ENCODE results near the gene NBPF3. TPM values are rescaled to one million over a fixed set of nuclear protein-coding genes. Genes with fewer than 3 reads are reported as not detected.
A peak's percentile ranks its signal among the peaks of the same experiment; 100 is the strongest.
"Not testable (repeated sequence)": the region's sequence is repeated elsewhere in the genome, so short reads cannot be mapped to it uniquely, and the experiment has no call there.

Gene NBPF3
- 6.7 TPM for total RNA-seq
- long read RNA-seq, full-length matches to known transcripts = 1 of 15 reads
- long read RNA-seq, partial matches to known transcripts = 2 of 15 reads
- long read RNA-seq, other reads (novel, unspliced or antisense) = 12 of 15 reads

DNA sequence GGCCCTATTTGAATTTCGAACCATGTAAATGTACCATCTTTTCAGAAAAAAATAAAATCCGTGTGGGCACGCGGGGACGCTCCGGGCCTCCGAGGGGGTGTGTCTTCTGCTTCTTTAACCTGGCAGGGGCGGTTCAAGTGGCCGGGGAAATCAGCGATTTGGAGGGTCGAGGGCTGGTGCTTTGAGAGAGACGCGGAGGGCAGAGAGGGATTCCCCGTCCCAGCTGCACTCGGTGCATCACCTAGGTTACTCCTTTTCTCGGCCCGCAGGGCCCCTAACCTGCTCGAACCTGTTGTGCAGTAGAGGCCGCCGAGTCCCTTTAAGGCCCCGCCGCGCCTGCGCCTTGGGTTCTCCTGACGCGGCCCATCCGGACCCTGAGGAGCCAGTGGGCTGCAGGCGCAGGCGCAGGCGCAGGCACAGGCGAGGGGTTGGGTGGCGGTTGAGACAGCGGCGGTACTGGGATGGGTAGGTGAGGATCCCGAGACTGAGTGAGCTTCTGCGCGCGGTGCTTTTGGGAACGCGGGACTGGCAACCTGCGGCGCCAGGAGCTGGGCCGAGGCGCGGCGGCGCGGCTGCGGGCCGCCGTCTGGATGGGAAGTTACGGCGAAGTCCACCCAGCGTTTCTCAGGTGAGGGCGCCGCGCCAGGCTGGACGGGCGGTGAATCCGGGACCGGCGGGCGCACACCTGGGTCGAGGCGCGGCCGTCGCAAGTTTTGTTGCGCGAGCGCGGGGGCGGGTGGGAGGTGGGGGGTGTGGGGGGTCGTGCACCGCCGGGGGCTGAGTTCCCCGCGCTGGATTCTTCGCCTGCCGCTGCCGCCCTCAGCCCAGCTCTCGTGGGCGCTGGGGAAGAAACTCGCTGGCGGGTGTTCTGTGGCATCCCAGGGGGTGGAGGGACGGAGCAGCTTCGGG, at the start of gene NBPF3:
TSS of gene NBPF3 (plus strand) at position 417 of the 909 bp plus-strand sequence. CDS start 4,950 bp downstream, outside the sequence.
- H3K27me3 ChIP-seq = no peaks in the 10 kb centered on the region
- no peaks in the 10 kb centered on the region for H3K4me1 ChIP-seq
- intact Hi-C loops (cut with DNase I) = no loop called here
- peak within 1 kb of the TSS; percentile 71 for H3K4me3 ChIP-seq
- no peaks in the 10 kb centered on the region for H3K36me3 ChIP-seq
- ATAC-seq (peak; percentile 97), DNase-seq (peak; percentile 95)
- H3K27ac ChIP-seq = peak within 1 kb of the TSS; percentile 24
- TF ChIP-seq CTCF (IDR thresholded peaks at IDR 0.05) = no peak
- H3K9me3 ChIP-seq = no peaks in the 10 kb centered on the region

DNA sequence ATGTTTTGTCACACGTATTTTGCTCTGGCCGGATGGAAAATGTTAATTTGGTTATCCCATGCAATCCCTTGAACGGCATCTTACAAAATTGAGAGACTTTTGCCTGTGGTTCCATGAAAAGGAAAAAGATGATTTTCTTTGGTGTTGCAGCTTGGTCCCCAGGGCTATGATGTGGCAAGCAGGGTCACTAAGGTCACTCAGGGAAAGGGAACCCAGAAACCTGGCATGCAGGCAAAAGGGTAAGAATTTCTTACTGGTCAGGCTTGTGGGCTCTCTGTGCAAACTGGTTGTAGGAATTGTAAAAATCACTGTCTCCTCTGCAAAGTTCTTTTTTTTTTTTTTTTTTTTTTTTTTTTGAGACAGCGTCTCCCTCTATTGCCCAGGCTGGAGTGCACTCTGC, 48.4 kb upstream of the NBPF3 start:
- no peaks in the 10 kb centered on the region for H3K36me3 ChIP-seq
- H3K9me3 ChIP-seq = no peaks in the 10 kb centered on the region
- DNase-seq (no peak), ATAC-seq (peak; percentile 56)
- H3K27ac ChIP-seq = no peak overlapping the region
- H3K27me3 ChIP-seq = no peaks in the 10 kb centered on the region
- H3K4me3 ChIP-seq = no peak overlapping the region
- H3K4me1 ChIP-seq = no peaks in the 10 kb centered on the region
- intact Hi-C loops (cut with DNase I) = no loop called here
- TF ChIP-seq CTCF (IDR thresholded peaks at IDR 0.05) = no peak

DNA sequence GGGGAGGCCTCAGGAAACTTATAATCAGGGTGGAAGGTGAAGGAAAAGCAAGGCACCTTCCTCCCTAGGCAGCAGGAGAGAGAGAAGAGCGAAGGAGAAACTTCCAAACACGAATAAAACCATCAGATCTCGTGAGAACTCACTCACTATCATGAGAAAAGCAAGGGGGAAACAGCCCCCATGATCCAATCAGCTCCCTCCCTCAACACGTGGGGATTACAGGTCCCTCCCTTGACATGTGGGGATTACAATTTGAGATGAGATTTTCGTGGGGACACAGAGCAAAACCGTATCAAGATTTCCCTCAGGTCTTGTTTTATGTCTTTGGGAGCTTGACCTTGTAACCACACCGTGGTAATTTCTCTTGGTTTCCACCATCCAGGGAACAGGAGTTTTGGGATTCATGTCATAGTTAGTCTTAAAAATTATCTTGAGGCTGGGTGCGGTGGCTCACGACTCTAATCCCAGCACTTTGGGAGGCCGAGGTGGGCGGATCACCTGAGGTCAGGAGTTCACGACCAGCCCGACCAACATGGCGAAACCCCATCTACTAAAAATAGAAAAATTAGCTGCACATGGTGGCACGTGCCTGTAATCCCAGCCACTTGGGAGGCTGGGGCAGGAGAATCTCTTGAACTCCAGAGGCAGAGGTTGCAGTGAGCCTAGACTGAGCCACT, 47.2 kb upstream of the NBPF3 start:
- no peak overlapping the region for H3K4me3 ChIP-seq
- intact Hi-C loops (cut with DNase I) = no loop called here
- no peaks in the 10 kb centered on the region for H3K27me3 ChIP-seq
- DNase-seq = no peak
- TF ChIP-seq CTCF (IDR thresholded peaks at IDR 0.05) = no peak
- H3K27ac ChIP-seq = no peak overlapping the region
- no peaks in the 10 kb centered on the region for H3K36me3 ChIP-seq
- no peaks in the 10 kb centered on the region for H3K4me1 ChIP-seq
- no peak for ATAC-seq
- no peaks in the 10 kb centered on the region for H3K9me3 ChIP-seq

GRCh38 chr1:21396516-21396915, 43.4 kb upstream of the NBPF3 start:
- no peak overlapping the region for H3K27ac ChIP-seq
- DNase-seq (no peak), ATAC-seq (no peak)
- no peaks in the 10 kb centered on the region for H3K4me1 ChIP-seq
- no peaks in the 10 kb centered on the region for H3K9me3 ChIP-seq
- intact Hi-C loops (cut with DNase I) = no loop called here
- no peaks in the 10 kb centered on the region for H3K36me3 ChIP-seq
- TF ChIP-seq CTCF (IDR thresholded peaks at IDR 0.05) = no peak
- no peak overlapping the region for H3K4me3 ChIP-seq
- H3K27me3 ChIP-seq = no peaks in the 10 kb centered on the region

DNA sequence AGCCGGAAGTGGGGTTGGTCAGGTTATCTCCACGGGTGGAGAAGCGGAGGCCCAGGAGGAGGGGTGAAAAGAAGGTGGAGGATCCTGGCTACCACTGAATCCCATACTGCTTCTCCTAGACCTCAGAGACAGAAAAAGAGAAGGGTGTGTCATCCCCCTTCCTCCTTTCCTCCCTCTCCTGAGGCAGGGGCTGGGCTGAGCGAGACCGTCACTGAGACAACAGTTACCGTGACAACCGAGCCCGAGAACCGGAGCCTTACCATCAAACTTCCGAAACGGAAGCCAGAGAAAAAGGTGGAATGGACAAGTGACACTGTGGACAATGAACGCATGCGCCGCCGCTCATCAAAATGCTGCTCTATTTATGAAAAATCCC, 42.1 kb upstream of the NBPF3 start:
- Histone ChIP-seq H3K27ac (no peak overlapping the region), H3K9me3 (no peaks in the 10 kb centered on the region), H3K36me3 (no peaks in the 10 kb centered on the region), H3K4me1 (no peaks in the 10 kb centered on the region), H3K4me3 (no peak overlapping the region), H3K27me3 (no peaks in the 10 kb centered on the region)
- DNase-seq (no peak), ATAC-seq (peak; percentile 30)
- TF ChIP-seq CTCF (IDR thresholded peaks at IDR 0.05) = no peak
- intact Hi-C loops (cut with DNase I) = no loop called here

GRCh38 chr1:21401726-21402346, 38.1 kb upstream of the NBPF3 start:
- H3K27me3 ChIP-seq; ATAC-seq; H3K9me3 ChIP-seq; H3K36me3 ChIP-seq; H3K4me3 ChIP-seq; H3K27ac ChIP-seq; DNase-seq; intact Hi-C loops (cut with DNase I); H3K4me1 ChIP-seq: not testable (repeated sequence)

Data from upper lobe of right lung (tissue), 1 donor.